Urothelium cell line (cell line): ENCODE results near the gene RERE.

Source experiments
- DNase-seq: peaks from one replicate; pipeline ENCODE4 v3.0.0; 2011; ENCODE audit warnings: low spot score, mixed read lengths
- FAIRE-seq: peaks from 2 replicates; lab custom pipeline; 2011; peaks lifted over from hg19 to GRCh38; lab: Jason Lieb, UNC

RERE gene

GRCh38 chr1:8721679-8722324 is 95.6 kb downstream of the RERE start:
- no peak for DNase-seq
- no peak for FAIRE-seq

- no peak for DNase-seq
- FAIRE-seq: no peak
These were observed 97.1 kb downstream of the RERE start for GRCh38 chr1:8720347-8720746.

GRCh38 chr1:8718850-8719361 is 98.5 kb downstream of the RERE start:
- no peak for DNase-seq

DNA sequence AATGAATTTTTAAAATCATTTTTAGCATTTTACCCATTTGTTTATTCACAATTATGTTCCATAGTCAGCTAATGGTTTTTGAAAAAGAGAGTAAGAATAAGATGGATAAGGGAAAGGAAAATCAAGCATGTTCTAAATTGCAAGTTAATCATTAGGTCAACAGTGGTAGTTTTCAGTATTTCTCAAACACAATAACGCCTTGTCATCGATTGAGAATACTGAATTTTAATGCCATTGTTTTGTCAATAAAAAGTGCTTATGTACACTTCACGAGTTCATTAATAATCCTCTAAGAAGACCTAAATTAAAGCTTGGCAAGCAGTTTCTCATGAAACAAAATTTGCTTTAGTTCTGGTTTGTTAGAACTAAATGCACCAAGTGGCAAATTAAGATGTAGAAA is 100.3 kb downstream of the RERE start:
- DNase-seq (no peak), FAIRE-seq (no peak)

More at GRCh38 chr1:8718850-8719361, 98.5 kb downstream of the RERE start:
- no peak for FAIRE-seq

- no peak for DNase-seq
- FAIRE-seq: no peak
These were observed 101.2 kb downstream of the RERE start for GRCh38 chr1:8716238-8716637.

DNA sequence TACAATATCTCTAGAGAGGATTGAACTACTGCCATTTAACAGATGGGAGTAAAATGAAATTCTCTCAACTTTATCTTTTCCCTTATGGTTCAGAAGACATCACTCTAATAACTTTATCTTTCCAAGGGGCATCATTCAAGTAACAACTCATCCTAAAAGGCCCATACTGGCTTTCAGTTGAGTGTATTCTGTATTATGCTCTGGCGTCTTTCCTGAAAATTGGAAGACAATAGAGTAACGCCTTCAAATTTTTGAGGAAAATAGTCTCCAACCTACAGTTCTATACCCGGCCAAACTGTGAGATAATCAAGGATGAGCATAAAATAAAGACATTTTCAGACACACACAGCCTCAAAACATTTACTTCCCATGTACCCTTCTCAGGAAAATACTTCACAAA is 103.3 kb downstream of the RERE start:
- FAIRE-seq (no peak), DNase-seq (no peak)

GRCh38 chr1:8712413-8713231 is 104.8 kb downstream of the RERE start:
- FAIRE-seq (no peak), DNase-seq (peak; percentile 21)

DNA sequence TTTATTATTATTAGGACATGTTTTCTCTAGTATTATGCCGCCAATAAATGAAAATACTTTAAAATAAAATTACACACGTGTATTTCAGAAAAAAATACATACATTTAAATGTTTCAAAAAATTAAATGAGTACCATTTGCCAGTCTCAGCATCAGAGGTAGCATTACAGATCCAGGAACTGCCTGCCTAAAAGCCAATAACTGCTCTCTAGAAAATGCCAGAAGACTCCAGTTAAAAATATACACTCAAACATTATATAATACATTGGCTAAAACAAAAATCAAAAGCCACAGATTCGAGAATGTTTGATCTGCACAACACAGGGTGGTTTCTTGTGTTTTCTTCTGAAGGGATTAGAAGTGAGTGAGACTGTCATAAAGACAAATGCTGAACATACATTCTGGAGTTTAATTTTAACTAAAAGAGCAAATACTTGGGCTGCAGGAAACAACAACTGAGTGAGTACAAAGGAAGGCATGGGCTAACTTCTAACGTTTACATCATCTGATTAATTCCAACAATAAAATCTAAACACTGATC is 105.5 kb downstream of the RERE start:
- no peak for DNase-seq
- FAIRE-seq: no peak

GRCh38 chr1:8711151-8711550 is 106.3 kb downstream of the RERE start:
- FAIRE-seq (no peak), DNase-seq (peak; percentile 25)

DNA sequence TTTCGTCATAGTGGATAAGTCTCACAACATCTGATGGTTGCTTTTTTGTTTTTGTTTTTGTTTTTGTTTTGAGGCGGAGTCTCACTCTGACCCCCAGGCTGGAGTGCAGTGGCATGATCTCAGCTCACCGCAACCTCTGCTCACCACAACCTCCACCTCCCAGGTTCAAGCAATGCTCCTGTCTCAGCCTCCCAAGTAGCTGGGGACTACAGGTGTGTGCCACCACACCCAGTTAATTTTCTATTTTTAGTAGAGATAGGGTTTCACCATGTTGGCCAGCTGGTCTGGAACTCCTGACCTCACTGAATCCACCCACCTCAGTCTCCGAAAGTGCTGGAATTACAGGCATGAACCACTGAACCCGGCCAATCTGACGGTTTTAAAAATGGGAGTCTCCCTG is 109.2 kb downstream of the RERE start:
- DNase-seq (no peak), FAIRE-seq (no peak)

GRCh38 chr1:8706995-8707396 is 110.4 kb downstream of the RERE start:
- DNase-seq: no peak
- FAIRE-seq: no peak

DNA sequence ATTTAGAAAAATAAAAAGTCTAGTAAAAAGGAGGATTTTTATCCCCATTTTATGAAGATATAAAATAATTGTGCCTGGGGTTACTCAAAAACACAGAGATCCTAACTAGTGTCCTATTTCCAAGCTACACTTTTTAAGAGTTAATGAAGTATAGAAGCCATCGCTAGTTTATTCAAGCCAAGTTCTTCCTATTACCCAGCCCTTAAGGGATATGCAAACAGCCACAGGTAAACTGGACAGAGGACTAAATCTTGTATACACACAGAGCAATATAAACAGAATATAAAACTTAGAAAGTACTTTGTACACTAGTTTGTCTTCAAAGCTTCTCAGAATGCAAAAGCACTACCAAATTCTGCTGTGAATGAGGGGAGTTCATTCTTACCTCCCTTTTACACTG is 111.1 kb downstream of the RERE start:
- FAIRE-seq (no peak), DNase-seq (no peak)

- DNase-seq: no peak
- FAIRE-seq: no peak
These were observed 112.5 kb downstream of the RERE start for GRCh38 chr1:8704866-8705506.

DNA sequence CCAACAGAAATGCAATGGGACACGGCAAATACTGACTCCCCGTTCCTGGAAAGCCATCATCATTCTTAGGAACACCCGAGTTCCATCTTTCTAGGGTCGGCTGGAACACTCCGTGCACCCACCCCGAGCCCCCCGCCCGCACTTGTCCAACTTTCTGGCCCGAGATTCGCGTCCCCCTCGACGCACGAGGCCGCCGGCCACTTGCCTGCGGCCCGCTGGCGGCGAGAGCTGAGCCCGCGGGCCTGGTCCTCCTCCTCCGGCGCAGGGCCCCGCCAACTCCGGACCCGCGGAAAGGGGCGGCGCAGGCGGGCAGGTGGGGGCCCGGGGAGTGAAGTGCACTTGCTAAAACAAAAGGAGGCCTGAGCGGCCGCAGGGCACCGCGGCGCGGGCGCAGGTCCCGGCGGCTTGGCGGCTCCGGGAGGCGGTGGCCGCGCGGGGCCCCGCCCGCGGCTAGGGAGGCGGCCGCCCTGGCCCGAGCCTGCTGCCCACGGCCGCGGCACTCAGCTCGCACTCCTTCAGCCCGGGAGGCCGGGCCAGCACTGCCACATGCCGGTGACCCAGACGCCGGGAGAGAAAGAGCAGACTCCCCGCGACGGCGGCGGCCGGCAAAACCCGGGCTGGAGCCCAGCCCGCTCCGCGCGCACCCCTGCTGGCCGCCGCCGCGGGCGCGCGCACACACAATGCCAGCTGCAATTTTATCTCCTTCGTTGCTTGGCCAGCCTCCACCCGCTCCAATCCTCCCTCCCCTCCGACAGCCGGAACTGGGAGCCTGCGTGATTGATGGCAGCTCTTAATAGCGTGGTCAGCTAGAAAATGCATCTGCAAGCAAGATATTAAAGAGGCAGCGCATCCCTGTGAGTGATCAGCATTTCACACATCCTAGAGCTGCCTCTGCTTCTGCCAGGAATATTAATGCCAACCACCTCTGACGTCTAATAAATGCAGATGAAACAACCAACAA is 114.3 kb downstream of the RERE start:
- FAIRE-seq: no peak
- peak; percentile 92 for DNase-seq

GRCh38 chr1:8702472-8702849 is 115.0 kb downstream of the RERE start:
- FAIRE-seq: no peak

DNA sequence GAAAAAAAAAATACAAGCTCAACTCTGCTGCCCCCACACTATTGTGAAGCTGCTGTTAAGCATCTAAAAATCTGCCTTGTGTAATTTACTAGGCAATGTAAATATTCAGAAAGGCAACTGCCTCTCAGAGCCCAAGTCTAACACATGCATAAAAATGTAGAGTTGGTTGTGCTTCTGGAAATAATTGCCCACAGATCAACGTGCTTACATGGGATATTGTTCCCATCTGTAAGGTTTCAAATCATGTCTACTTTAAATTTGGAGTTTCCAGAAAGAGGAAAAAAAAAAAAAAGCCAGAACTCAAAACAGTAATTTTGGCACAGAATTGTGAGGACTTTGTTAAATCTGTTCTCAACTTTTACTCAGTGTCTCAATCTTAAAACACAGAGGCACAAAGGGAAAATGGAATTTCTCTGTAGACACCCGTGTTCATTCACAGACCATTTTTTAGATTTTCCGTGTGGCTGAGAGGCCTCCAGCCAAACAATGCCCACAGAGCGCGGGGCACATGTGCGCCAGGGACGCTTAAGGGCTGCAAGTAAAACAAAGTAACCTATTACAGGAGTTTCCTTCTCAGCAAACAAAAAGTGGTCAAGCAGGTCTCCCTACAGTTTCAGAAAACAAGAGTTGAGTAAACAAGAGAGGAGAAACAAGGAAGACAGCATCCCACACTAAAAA is 115.5 kb downstream of the RERE start:
- FAIRE-seq: no peak
- DNase-seq: peak; percentile 20

More at GRCh38 chr1:8702472-8702849, 115.0 kb downstream of the RERE start:
- DNase-seq: no peak

- FAIRE-seq (no peak), DNase-seq (no peak)
These were observed 117.8 kb downstream of the RERE start for GRCh38 chr1:8699679-8700078.

DNA sequence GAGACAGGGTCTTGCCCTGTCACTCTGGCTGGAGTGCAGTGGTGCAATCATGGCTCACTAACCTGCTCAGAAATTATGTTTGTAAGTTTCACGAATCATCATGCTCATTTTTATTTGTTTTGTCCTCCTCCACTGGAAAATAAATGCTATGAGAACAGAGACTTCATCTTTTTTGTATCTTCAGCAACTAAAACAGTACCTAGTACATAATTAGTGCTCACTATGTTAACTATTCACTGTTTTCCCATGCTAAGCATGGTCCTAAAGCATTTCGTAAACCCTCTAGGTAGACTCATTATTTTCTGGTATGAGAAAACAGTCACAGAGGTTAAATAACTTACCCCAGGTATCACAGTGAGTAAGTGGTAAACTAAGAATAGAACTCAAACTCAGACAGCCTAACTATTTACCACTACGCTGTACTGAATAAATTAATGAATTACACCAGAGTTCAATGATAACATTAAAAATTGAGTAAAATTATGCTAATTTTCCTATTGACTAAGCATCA is 118.4 kb downstream of the RERE start:
- FAIRE-seq (no peak), DNase-seq (no peak)

DNA sequence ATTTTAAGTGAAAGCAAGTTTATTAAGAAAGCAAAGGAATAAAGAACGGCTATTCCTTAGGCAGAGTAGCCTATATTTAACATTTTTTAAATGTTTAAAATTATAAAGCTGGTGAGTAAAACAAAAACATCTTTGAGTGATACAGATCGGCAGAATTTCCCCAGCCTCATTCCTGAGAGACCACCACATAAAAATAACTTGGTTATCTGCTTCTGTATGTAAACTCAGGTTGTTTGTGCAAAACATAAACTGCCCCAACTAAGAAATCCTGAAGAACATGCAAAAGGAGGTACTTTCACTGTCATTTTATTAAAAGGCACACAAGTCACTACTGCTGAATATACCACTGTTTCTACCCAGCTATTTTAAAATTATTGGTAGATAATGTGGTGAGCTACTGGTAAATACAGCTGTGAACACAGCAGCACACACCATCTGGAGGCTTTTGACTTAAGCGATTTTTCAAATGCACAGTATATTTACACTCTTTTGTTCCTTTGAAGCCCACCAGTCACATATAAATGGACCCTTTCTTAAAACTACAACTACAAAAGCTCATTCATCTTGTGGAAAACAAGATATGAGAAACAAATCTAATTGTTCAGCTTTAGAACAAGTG is 119.3 kb downstream of the RERE start:
- DNase-seq (no peak), FAIRE-seq (no peak)
